GM19467 (cell line): Measurements from ENCODE around the gene ATP2B2.

Experiments used
- ATAC-seq: cut with Tn5 transposase; IDR thresholded peaks from one replicate; pipeline ENCODE4 v1.9.1; 2021; ENCODE audit warnings: mild to moderate bottlenecking, moderate library complexity; ENCODE audit not compliant: unreplicated experiment

ATP2B2 gene

GRCh38 chr3:10434144-10434937 is 71.0 kb downstream of the ATP2B2 start:
- ATAC-seq = no peak

GRCh38 chr3:10432931-10433330 is 72.5 kb downstream of the ATP2B2 start:
- ATAC-seq = no peak

GRCh38 chr3:10432156-10432845 is 73.1 kb downstream of the ATP2B2 start:
- no peak for ATAC-seq

- no peak for ATAC-seq
These were observed 74.6 kb downstream of the ATP2B2 start for GRCh38 chr3:10430805-10431204.

- ATAC-seq = no peak
These were observed 76.8 kb downstream of the ATP2B2 start for GRCh38 chr3:10428406-10429091.

GRCh38 chr3:10426346-10427220 is 78.8 kb downstream of the ATP2B2 start:
- ATAC-seq = no peak

- no peak for ATAC-seq
These were observed 82.1 kb downstream of the ATP2B2 start for GRCh38 chr3:10423171-10423882.

- ATAC-seq = no peak
These were observed 83.4 kb downstream of the ATP2B2 start for GRCh38 chr3:10421996-10422395.

GRCh38 chr3:10420745-10421475 is 84.5 kb downstream of the ATP2B2 start:
- ATAC-seq = no peak

GRCh38 chr3:10419637-10420232 is 85.7 kb downstream of the ATP2B2 start:
- no peak for ATAC-seq

- ATAC-seq = no peak
These were observed 87.5 kb downstream of the ATP2B2 start for GRCh38 chr3:10417847-10418246.

- no peak for ATAC-seq
These were observed 88.6 kb downstream of the ATP2B2 start for GRCh38 chr3:10416730-10417300.

- no peak for ATAC-seq
These were observed 92.3 kb downstream of the ATP2B2 start for GRCh38 chr3:10413041-10413440.

GRCh38 chr3:10411598-10412332 is 93.6 kb downstream of the ATP2B2 start:
- no peak for ATAC-seq

GRCh38 chr3:10410383-10411002 is 94.9 kb downstream of the ATP2B2 start:
- no peak for ATAC-seq

- no peak for ATAC-seq
These were observed 96.7 kb downstream of the ATP2B2 start for GRCh38 chr3:10408680-10409079.

GRCh38 chr3:10407361-10407760 is 98.0 kb downstream of the ATP2B2 start:
- no peak for ATAC-seq

GRCh38 chr3:10406414-10406813 is 99.0 kb downstream of the ATP2B2 start:
- ATAC-seq = no peak
